Tibial artery (tissue), 4 donors: ENCODE data around the gene WLS.

Experiments
- DNase-seq, 2 donors: peaks; one replicate each; pipeline ENCODE4 v3.0.0-alpha.2; 2019
- H3K27ac ChIP-seq, 2 donors: fragments of 200-600 bp; sonication (generic) in 1 of 2; 1 replicate in 1 of 2; 2 replicates in 1 of 2; pipeline ENCODE4 v1.5.1; 2018 to 2019; ENCODE audit warnings: mild to moderate bottlenecking in 1 of 2
- H3K27me3 ChIP-seq, 2 donors: fragments of 200-600 bp; sonication (generic) in 1 of 2; one replicate each; pipeline versions ENCODE4 v1.5.1 to v1.6.0; 2016 to 2019
- H3K36me3 ChIP-seq, 3 donors: fragments of 200-600 bp; sonication (generic) in 2 of 3; one replicate each; pipeline ENCODE4 v1.5.1; 2016 to 2019; ENCODE audit warnings: mild to moderate bottlenecking in 2 of 3
- H3K4me1 ChIP-seq, 4 donors: fragments of 200-600 bp; sonication (generic) in 2 of 4; 1 replicate in 3 of 4; 2 replicates in 1 of 4; pipeline ENCODE4 v1.5.1; 2016 to 2019
- H3K4me3 ChIP-seq, 2 donors: fragments of 200-600 bp; sonication (generic) in 1 of 2; 1 replicate in 1 of 2; 2 replicates in 1 of 2; pipeline ENCODE4 v1.5.1; 2018 to 2019; ENCODE audit warnings: mild to moderate bottlenecking in 2 of 2
- H3K9me3 ChIP-seq, 3 donors: fragments of 200-600 bp; sonication (generic) in 1 of 3; one replicate each; pipeline ENCODE4 v1.5.1; 2016 to 2019
- intact Hi-C: fragments of 100-400 bp; cut with DNase I; formaldehyde crosslinking; loops from one replicate; pipeline ENCODE4 v1.15.0; 2023; ENCODE audit warnings: low total_unique reads
- TF ChIP-seq, protein P1 (sequence below), 2 experiments: fragments of 200-600 bp in 1 of 2; fragments of 450-650 bp in 1 of 2; IDR thresholded peaks; one replicate each; pipeline ENCODE4 v1.5.1; 2017 to 2019; ENCODE audit warnings: antibody characterized with exemption in 2 of 2, mild to moderate bottlenecking in 1 of 2, moderate library complexity in 1 of 2

Gene WLS

DNA sequence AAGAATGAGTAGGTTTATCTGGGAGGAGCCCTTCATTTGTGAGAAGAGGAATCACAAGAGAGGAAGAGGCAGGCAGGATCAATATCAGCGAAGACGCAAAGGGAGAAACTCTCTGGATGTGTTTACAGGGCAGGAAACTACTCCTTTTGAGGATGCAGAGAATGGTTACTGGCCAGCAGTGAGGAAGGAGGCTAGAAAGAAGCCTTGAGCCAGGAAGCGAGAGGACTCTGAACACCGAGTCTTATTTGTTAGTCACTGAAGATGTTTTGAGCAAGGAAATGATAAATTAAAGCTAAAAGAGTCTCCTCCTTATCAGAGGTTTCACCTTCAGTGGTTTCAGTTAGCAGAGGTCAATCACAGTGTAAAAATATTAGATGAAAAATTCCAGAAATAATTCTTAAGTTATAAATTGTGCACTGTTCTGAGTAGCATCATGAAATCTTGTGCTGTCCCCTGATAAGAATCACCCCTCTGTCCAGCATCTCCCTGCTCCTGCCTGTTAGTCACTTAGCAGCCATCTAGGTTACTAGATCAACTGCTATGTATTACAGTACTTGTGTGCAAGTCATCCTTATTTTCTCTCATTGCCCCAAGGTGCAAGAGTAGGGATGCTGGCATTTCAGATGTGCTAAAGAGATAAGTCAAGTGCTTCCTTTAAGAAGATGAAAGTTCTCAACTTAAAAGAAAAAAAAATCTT lies 43.5 kb downstream of the WLS start:
- no peaks in the 10 kb centered on the region for H3K9me3 ChIP-seq
- H3K4me3 ChIP-seq, result no peak overlapping the region
- TF ChIP-seq, protein P1, sequence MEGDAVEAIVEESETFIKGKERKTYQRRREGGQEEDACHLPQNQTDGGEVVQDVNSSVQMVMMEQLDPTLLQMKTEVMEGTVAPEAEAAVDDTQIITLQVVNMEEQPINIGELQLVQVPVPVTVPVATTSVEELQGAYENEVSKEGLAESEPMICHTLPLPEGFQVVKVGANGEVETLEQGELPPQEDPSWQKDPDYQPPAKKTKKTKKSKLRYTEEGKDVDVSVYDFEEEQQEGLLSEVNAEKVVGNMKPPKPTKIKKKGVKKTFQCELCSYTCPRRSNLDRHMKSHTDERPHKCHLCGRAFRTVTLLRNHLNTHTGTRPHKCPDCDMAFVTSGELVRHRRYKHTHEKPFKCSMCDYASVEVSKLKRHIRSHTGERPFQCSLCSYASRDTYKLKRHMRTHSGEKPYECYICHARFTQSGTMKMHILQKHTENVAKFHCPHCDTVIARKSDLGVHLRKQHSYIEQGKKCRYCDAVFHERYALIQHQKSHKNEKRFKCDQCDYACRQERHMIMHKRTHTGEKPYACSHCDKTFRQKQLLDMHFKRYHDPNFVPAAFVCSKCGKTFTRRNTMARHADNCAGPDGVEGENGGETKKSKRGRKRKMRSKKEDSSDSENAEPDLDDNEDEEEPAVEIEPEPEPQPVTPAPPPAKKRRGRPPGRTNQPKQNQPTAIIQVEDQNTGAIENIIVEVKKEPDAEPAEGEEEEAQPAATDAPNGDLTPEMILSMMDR (IDR thresholded peaks at IDR 0.05), result no peak
- H3K27ac ChIP-seq, result no peak overlapping the region
- peaks cover 0 to 13% (median 7%) of the 10 kb centered on the region in 3 donors for H3K36me3 ChIP-seq
- no peaks in the 10 kb centered on the region for H3K4me1 ChIP-seq
- intact Hi-C loops, result no loop called here
- H3K27me3 ChIP-seq, result no peaks in the 10 kb centered on the region
- DNase-seq, result no peak

DNA sequence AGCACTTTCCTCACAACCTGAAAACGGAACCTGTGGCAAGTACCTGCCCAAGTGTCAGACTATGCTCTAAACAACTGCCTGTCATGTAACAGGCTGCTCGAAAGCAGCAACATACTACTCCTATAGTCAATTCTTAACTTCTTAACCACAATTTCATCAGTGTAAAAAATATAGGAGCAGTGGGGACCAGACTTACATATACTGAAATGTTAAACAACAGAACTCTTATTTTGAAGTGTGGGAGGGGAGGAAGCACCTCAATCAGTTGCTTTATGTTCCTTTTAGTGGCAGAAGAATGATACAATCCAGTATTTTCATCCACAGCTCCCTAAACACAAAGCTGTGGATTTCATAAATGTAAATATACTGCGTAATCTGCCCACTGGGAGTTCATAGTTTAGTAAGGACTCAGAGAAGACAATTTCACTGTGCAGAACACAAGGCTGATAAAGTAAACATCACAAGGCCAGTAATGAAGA lies 44.2 kb downstream of the WLS start:
- TF ChIP-seq, protein P1 (IDR thresholded peaks at IDR 0.05), result no peak
- intact Hi-C loops, result no loop called here
- no peak overlapping the region for H3K27ac ChIP-seq

DNA sequence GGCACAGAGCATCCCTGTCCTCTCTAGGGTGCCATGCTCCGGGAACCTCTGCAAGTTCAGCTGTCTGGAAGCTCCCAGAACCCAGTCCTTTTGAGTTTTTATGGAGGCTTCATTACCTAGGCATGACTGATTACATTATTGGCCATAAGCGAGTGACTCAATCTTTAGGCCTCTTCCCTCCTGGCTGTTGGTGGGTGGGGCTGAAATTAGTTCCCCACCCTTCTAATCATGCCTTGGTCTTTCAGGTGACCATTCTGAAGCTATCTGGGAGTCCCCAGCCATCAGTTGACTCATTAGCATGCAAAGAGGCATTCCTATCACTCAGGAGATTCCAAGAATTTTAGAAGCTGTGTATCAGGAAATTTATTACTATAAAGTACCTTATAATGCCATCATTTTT lies 46.6 kb downstream of the WLS start:
- H3K27me3 ChIP-seq, result no peaks in the 10 kb centered on the region
- intact Hi-C loops, result no loop called here

More for the DNA sequence above, 44.2 kb downstream of the WLS start:
- Histone ChIP-seq H3K4me3 (no peak overlapping the region), H3K27me3 (no peaks in the 10 kb centered on the region), H3K36me3 (peaks cover 0 to 13% (median 7%) of the 10 kb centered on the region in 3 donors), H3K9me3 (no peaks in the 10 kb centered on the region), H3K4me1 (no peaks in the 10 kb centered on the region)
- no peak for DNase-seq

DNA sequence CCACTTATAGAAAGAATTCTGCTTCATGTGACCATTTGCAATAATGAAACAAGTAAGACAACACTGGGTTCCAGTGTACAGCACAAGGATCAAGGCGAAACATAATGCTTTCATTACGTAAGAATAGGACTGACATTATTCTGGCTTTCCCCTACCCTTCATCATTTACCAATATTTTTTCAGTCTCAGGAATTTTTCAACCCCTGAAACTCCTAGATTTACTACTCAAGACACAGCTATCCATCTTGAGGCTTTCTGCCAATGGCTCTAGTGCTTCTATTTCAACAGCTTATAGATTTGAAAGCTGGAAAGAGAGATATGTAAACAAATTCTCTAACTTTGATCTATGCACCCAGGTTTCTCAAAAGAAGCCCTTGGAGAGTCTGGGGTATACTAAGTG lies 48.4 kb downstream of the WLS start:
- Histone ChIP-seq H3K36me3 (no peaks in the 10 kb centered on the region), H3K9me3 (no peaks in the 10 kb centered on the region), H3K4me3 (no peak overlapping the region), H3K27me3 (no peaks in the 10 kb centered on the region), H3K4me1 (no peaks in the 10 kb centered on the region), H3K27ac (no peak overlapping the region)
- TF ChIP-seq, protein P1 (IDR thresholded peaks at IDR 0.05), result no peak
- DNase-seq, result no peak
- intact Hi-C loops, result no loop called here

More for the DNA sequence above, 46.6 kb downstream of the WLS start:
- Histone ChIP-seq H3K4me3 (no peak overlapping the region), H3K9me3 (no peaks in the 10 kb centered on the region), H3K4me1 (no peaks in the 10 kb centered on the region), H3K36me3 (peaks cover 0 to 7% (median 6%) of the 10 kb centered on the region in 3 donors), H3K27ac (no peak overlapping the region)
- no peak for DNase-seq
- TF ChIP-seq, protein P1 (IDR thresholded peaks at IDR 0.05), result no peak

DNA sequence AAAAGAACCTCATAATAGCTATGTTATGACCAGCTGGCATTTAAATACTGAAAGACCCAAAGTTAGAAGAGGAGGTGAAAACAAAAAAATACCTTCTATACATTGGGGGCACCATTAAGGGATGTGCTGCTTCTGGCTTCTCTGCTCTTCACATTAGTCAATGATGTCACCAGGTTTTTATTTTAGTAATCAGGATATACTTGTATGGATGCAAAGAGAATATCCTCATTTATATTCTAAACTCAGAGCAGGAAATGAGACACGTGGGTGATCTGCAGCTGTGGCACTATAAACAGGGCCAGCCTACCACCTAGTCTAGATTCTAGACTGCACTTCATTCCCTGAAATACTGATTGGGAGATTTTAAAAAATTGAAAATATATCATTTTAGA lies 51.2 kb downstream of the WLS start:
- intact Hi-C loops, result no loop called here
- no peak for DNase-seq
- no peaks in the 10 kb centered on the region for H3K36me3 ChIP-seq
- H3K27ac ChIP-seq, result no peak overlapping the region
- TF ChIP-seq, protein P1 (IDR thresholded peaks at IDR 0.05), result no peak
- no peaks in the 10 kb centered on the region for H3K27me3 ChIP-seq
- no peaks in the 10 kb centered on the region for H3K9me3 ChIP-seq
- peaks cover 0 to 22% (median 13%) of the 10 kb centered on the region in 4 donors for H3K4me1 ChIP-seq
- H3K4me3 ChIP-seq, result no peak overlapping the region
